Thyroid gland (tissue), 4 donors: ENCODE results near the gene COL6A2.

Experiments used
- POLR2A ChIP-seq, 2 donors: fragments of 450-650 bp; IDR thresholded peaks; one replicate each; pipeline ENCODE4 v1.6.1; 2017; ENCODE audit warnings: antibody characterized with exemption in 2 of 2, mild to moderate bottlenecking in 2 of 2, moderate library complexity in 1 of 2
- TF ChIP-seq, protein P1 (sequence below), 6 experiments: fragments of 200-600 bp in 3 of 6; fragments of 450-650 bp in 3 of 6; sonication (generic) in 3 of 6; IDR thresholded peaks; one replicate each; pipeline ENCODE4 v1.5.1; 2016 to 2019; ENCODE audit warnings: antibody characterized with exemption in 6 of 6, mild to moderate bottlenecking in 2 of 6, inconsistent platforms in 1 of 6, moderate library complexity in 1 of 6

DNA sequence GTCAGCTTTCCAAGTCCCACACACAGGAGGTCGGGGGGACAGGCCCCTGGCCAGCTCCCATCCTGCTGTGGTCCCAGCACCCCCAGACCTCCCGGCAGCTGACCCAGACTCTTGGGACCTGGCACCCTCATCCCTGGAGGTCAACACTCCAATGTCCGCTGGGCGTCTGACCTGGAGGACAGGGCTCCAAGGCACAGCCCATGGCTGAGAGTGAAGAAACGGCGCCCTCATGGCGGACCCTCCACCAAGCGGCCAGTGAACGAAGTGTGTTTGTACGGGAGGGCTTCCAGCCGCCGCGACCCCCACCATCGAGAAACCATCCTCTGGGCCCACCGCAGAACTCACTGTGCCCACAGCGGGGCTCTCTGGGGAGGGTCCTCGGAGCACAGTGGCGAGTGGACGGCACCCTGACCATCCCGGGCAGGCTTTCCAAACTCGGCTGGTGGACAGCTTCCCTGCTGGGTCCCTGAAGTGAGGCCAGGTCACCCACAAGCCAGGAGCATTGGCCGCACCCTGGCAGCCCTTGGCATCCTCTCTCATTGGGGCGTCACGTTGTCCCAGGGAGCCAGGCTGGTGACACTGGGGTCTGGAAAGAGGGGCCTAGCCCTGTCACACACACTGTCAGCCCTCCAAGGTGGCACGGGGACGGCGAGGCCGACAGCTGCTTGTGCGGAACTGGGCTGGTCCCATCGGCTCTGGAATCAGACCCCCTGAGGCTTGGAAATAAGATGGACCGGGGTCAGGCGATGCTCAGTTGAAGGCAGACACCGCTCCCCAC is 47.8 kb upstream of the COL6A2 start:
- TF ChIP-seq POLR2A (IDR thresholded peaks at IDR 0.05), result no peak
- TF ChIP-seq, protein P1, sequence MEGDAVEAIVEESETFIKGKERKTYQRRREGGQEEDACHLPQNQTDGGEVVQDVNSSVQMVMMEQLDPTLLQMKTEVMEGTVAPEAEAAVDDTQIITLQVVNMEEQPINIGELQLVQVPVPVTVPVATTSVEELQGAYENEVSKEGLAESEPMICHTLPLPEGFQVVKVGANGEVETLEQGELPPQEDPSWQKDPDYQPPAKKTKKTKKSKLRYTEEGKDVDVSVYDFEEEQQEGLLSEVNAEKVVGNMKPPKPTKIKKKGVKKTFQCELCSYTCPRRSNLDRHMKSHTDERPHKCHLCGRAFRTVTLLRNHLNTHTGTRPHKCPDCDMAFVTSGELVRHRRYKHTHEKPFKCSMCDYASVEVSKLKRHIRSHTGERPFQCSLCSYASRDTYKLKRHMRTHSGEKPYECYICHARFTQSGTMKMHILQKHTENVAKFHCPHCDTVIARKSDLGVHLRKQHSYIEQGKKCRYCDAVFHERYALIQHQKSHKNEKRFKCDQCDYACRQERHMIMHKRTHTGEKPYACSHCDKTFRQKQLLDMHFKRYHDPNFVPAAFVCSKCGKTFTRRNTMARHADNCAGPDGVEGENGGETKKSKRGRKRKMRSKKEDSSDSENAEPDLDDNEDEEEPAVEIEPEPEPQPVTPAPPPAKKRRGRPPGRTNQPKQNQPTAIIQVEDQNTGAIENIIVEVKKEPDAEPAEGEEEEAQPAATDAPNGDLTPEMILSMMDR (IDR thresholded peaks at IDR 0.05), result no peak
